Measurements from ENCODE around the gene CDH4.

CDH4 gene

DNA sequence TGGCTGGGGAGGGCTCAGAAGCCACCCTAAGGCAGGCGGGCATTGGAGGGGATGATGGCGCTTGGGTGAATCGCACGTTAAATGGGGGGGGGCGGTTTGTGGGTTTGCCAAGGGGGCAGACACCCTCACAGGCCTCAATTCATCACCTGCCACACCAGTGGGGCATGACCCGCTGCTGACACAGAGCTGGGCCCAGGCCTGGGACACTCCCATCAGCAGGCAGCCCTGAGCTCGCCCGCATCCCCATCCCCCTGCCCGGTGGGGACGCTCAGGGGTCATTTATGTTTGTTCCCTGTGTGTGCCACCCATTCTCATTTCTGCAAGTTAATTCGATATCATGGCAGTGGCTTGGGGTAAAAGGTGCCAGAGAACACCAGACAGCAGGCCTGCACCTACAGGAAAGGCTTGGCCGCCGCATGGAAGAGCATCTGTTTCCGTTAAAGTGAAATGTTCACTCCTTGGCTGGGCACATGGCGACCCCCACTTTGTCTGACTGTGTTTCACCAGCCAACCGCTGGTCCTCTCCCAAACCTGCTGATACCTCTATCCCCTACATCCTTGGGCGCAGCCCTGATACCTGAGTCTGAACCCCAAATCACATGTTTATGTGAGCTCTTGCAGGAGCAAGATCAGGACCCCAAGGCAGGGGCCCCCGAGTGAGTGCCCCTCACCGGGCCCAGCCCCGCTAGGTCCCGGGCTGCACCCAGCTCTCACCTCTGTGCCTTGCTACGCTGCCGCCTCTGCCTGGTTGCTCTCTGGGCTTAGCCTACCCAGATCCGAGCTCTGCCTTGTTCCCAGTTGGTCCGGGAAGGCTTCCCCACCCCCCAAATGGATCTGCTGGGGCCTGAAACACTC is 564.8 kb downstream of the CDH4 start:
- no peak for FAIRE-seq

DNA sequence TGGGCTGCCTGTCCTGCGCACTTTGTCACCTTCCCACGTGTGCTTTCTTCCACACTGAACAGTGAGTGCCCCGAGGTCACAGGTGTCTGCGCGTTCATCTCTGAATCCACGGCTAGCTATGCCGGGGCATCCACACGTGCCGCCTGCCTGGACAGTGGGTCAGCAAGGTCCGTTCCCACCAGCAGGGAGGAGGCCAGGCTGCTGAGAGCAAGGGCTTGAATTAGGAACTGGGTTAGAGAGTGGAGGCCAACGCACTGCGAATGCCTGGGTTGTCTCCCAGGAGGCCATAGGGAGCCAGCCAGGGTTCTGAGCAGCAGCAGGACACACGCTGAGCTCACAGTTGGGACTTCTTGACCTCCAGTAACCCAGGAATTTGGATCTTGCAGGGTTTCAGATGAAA is 565.5 kb downstream of the CDH4 start:
- no peak for FAIRE-seq

GRCh38 chr20:61818746-61819573 is 566.9 kb downstream of the CDH4 start:
- FAIRE-seq = no peak

DNA sequence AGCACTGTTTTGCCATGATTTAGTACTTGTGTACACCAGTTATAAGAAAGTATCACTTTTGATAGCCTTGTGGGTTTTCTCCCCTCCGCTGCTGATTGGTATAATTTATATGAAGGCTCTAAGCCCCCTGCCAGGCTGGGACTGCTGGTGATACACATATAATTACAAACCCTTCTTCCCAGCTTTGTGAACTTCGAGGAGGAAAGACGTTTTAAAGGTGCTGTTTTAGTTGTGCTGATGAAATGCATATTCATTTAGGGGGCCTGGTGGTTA is 567.4 kb downstream of the CDH4 start:
- no peak for FAIRE-seq

GRCh38 chr20:61819921-61820825 is 568.1 kb downstream of the CDH4 start:
- no peak for FAIRE-seq

GRCh38 chr20:61821735-61822134 is 569.7 kb downstream of the CDH4 start:
- FAIRE-seq = no peak

GRCh38 chr20:61822396-61822795 is 570.3 kb downstream of the CDH4 start:
- no peak for FAIRE-seq

DNA sequence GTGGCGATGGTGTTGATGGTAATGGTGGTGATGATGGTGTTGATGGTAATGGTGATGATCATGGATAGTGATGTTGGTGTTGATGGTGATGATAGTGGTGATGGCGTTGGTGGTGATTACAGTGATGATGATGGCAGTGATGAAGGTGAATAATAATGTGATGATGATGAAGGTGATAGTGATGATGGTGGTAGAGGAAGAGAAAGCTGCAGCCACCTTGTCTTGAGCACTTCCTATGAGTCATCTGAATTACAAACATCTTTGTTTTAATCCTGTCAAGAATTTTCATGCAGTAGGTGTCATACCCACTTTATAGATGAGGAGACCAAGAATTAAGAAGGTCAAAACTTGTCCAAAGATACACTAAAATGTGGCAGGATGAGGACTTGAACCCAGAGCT is 571.2 kb downstream of the CDH4 start:
- FAIRE-seq = no peak

DNA sequence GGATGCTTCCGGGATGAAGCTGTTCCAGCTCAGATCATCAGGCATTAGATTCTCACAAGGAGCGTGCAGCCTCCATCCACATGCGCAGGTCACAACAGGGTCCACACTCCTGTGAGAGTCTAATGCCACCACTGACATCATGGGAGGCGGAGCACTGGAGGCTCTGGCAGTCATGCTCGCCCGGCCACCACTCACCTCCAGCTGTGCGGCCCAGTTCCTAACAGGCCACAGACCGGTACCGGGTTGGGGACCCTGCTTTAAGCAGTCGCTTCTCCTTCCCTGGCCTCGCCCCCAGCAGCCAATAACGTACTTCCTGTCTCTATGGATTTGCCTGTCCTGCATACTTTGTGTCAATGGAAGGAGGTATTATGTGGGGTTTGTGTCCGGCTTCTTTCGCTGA is 576.8 kb downstream of the CDH4 start:
- no peak for FAIRE-seq

DNA sequence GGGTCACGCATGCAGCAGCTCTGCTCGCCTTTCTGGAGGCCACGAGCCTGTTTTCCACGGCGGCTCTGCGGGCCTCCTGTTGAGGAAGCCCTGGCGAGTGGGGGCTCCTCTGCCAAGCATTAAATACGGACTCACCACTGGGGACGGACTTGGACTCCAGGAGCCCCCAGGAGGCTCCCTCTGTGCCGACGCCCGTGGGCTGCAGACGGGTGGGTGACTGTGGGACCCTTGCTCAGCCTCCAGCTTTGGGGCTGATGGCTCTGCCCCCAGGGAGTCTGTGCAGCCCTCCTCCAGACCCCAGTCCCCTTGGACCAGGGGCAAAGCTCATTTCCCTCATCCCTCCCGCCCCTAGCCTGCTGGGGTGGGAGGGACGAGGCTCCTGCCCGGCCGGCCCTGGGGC is 577.5 kb downstream of the CDH4 start:
- no peak for FAIRE-seq

DNA sequence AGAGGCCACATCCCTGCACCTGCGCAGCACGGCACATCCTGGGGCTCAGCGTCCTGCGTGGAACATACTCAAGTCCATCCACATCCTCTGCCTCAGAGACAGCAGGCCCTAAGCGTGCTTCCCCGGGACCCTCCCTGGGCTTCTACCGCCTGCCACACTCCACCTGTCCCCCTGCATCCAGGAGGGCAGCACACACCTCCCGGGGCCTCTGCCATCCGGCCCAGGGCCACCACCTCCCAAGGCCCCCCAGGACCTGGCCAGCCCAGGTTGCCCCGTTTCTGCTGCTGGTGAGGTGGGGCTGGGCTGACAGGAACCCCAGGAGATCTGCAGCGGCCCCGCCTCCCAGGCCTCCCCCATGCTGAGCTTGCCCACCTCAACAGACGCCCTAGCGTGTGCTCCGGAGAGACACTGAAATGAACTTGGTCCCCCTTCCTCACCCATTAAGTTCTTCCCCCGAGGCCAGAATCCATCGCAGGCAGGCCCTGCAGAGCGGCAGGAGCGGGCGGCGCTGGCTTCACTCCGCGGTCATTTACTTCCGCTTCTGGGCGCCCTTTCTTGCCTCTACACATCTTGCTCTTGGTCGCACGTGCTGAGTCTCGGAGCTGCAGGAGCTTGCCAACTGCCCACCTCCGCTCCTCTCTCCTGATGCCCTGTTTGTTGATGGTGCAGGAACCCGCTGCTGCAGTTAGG is 578.3 kb downstream of the CDH4 start:
- no peak for FAIRE-seq

DNA sequence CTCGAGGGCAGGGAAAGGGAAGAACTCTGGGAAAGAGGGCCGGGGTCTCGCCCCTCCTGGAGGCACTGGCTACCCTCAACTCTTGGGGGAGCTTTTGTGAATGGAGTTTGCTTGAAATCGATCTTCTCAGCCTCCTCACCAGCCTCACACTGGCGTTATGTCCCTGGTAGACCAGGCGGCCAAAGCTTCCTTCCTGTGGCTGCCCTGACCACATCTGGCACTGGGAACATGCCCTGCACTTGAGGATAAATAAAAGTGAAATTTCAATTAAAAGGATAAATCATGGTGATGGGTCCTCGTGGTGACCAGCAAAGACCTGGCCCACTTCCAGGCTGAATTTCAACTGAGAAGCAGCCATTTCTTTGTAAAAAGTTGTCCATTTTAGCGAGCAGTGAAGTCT is 578.9 kb downstream of the CDH4 start:
- FAIRE-seq = no peak

DNA sequence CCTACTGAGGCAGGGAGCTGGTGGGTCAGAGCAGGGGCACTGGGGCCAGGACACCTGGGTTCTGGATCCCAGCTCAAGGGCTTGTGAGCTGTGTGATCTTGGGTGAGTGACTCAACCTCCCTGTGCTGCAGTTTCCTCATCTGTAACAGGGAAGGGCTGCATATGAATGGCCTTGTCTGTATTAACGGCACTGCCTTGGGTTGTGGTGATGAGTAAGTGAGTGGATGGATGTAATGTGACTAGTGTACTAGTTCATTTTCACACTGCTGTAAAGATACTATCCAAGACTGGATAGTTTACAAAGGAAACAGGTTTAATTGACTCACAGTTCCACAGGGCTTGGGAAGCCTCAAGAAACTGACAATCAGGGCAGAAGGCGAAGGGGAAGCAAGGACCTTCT is 580.1 kb downstream of the CDH4 start:
- no peak for FAIRE-seq

DNA sequence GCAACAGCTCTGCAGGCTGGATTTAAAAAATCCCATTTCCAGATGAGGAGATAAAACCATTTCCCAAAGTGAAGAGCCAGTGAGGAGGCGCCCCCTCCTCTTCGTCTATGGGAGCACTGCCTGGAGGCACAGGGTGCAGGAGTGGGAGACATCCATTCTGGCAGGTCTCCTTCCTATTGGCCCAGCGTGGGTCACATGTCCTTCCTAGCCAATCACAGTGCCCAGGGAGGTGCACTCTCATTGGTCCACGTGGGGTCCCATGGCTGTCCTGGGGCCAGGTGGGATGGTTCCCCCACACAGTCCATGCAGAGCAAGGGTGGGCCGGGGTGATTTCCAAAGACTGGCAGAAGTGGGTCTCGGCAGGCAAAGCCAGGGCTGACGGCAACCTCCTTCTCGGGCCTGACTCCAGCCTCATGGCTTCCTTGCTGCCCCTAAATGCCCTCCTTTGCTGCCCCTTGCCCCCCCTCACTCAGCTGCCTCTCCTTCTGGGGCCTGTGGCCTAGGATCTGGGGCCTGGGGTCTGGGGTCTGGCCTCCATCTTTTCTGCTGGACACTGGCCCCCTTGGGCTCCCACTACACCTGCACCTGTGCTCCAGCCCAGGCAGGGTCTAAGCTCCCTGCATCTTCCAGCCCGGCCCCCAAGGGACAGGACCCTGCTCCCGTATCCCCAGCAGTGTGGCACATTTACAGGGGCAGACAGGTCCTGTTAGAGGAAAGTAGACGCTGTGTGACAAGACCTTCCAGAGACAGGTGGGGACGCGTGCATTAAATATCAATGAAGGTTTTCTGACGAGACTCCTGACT is 581.9 kb downstream of the CDH4 start:
- FAIRE-seq = no peak

DNA sequence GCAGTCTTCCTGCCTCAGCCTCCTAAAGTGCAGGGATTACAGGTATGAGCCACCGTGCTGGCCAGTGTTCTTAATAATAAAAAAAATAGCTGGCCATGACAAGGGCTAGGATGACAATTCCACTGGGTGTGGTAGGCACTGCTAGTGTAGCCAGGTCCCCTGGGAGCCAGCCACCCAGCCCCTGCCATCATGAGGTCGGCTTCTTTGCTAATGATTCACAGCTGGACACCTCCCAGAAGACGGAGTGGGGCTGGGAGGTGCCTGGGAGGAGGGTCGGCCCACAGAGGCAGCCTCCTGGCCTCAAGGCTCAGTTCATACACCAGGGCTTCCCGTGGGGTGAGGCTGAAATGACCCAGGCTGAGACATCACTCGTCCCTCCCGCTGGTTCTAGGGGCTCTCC is 583.2 kb downstream of the CDH4 start:
- no peak for FAIRE-seq

- no peak for FAIRE-seq
Measured at GRCh38 chr20:61835791-61836350, 583.8 kb downstream of the CDH4 start.

DNA sequence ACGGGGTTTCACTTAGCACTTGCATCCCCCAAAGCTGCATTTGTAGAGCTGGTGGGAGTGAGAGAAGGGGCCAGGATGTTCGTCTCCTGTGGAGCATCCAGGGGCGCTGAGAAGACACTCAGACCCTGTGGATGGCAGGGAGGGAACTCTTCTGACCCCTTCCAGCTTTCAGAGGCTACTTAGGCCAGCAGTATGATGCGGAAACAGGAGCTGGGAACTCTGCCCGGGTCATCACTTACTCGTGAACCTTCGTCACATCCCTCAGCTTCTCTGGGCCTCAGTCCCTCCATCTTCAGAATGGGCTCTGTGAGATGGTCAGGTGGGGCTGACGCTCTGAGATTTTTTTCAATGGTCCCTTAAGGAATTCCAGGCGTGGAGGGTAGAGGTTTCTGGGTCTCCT is 585.1 kb downstream of the CDH4 start:
- FAIRE-seq = no peak

DNA sequence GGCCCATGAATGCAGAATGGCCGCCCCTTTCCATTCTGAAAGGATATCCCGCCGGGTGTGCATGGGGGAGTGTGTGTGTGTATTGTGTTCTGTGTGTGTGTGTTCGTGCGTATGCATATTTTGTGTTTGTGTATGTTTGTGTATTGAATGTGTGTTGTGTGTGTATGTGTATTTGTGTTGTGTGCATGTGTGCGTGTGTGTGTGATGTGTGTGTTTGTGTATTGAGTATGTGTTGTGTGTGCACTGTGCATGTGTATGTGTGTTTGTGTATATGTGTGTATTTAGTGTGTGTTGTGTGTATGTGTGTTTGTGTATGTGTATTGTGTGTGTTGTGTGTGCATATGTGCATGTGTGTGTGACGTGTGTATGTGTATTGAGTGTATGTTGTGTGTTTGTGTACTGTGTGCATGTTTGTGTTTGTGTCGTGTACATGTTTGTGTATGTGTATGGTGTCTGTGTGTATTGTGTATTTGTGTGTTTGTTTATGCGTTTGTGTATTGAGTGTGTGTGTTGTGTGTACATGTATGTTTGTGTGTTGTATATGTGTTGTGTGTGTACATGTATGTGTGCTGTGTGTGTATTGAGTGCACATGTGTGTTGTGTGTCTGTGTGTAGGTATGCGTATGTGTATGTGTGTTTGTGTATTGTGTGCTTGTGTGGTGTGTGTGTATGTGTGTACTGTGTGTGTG is 587.3 kb downstream of the CDH4 start:
- no peak for FAIRE-seq

GRCh38 chr20:61839912-61840778 is 588.1 kb downstream of the CDH4 start:
- no peak for FAIRE-seq
